Upper lobe of left lung (tissue), 4 donors: ENCODE results near the gene PDIA4.

ENCODE experiments used
- CTCF ChIP-seq, 6 experiments: fragments of 450-650 bp in 4 of 6; fragments of 200-600 bp in 2 of 6; sonication (generic) in 2 of 6; IDR thresholded peaks; one replicate each; pipeline ENCODE4 v1.5.1; 2016 to 2019; ENCODE audit warnings: antibody characterized with exemption in 6 of 6
- POLR2A ChIP-seq, 4 donors: fragments of 450-650 bp; IDR thresholded peaks; one replicate each; pipeline ENCODE4 v1.5.1; 2016 to 2017; ENCODE audit warnings: antibody characterized with exemption in 4 of 4, mild to moderate bottlenecking in 2 of 4
- POLR2AphosphoS5 ChIP-seq, 2 donors: sonication (generic); formaldehyde crosslinking; IDR thresholded peaks; one replicate each; pipeline ENCODE4 v1.5.1; 2017; ENCODE audit warnings: antibody characterized with exemption in 2 of 2

GRCh38 chr7:149031353-149031910 lies 3.1 kb upstream of the PDIA4 start:
- no peak for TF ChIP-seq CTCF (IDR thresholded peaks at IDR 0.05)
- TF ChIP-seq POLR2A (IDR thresholded peaks at IDR 0.05) = no peak
- no peak for TF ChIP-seq POLR2AphosphoS5 (IDR thresholded peaks at IDR 0.05)
